ENCODE data around the gene NCOA1.

DNA sequence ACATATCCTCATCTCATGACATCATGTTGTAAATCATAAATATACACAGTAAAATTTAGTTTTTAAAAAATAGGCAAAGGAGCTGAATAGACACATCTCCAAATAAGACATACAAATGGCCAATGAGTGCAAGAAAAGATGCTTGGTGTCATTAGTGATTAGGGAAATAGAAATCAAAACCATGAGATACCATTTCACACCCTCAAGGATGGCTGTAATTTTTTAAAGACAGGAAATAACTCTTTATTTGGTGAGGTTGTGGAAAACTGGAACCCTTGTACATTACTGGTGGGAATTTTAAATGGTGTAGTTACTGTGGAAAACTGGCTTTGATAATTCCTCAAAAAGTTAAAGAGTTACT, 160.6 kb downstream of the NCOA1 start:
- no peak for TF ChIP-seq EZH2 (IDR thresholded peaks at IDR 0.05; ENCODE audit: low read depth)
- TF ChIP-seq, protein P1, sequence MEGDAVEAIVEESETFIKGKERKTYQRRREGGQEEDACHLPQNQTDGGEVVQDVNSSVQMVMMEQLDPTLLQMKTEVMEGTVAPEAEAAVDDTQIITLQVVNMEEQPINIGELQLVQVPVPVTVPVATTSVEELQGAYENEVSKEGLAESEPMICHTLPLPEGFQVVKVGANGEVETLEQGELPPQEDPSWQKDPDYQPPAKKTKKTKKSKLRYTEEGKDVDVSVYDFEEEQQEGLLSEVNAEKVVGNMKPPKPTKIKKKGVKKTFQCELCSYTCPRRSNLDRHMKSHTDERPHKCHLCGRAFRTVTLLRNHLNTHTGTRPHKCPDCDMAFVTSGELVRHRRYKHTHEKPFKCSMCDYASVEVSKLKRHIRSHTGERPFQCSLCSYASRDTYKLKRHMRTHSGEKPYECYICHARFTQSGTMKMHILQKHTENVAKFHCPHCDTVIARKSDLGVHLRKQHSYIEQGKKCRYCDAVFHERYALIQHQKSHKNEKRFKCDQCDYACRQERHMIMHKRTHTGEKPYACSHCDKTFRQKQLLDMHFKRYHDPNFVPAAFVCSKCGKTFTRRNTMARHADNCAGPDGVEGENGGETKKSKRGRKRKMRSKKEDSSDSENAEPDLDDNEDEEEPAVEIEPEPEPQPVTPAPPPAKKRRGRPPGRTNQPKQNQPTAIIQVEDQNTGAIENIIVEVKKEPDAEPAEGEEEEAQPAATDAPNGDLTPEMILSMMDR (conservative IDR thresholded peaks at IDR 0.05) = no peak
